Ovary (tissue), 3 donors: ENCODE data around the gene CTNNBIP1.

Source experiments
- CTCF ChIP-seq, 3 donors: fragments of 450-650 bp in 2 of 3; fragments of 200-600 bp in 1 of 3; IDR thresholded peaks; one replicate each; pipeline versions ENCODE4 v1.5.1 to v1.8.0; 2016 to 2022; ENCODE audit warnings: antibody characterized with exemption in 3 of 3, mild to moderate bottlenecking in 1 of 3
- POLR2A ChIP-seq: fragments of 450-650 bp; IDR thresholded peaks from one replicate; pipeline ENCODE4 v1.6.1; 2017; ENCODE audit warnings: antibody characterized with exemption, mild to moderate bottlenecking, moderate library complexity
- donor health status: DM: no; HTN: no; CAD: no.

- TF ChIP-seq POLR2A: no peak
- TF ChIP-seq CTCF (IDR thresholded peaks at IDR 0.05): no peak
These were observed 50.6 kb downstream of the CTNNBIP1 start for GRCh38 chr1:9859281-9860014.
